Small intestine (tissue), 7 donors: Measurements from ENCODE around the gene KRT83. TPM values are rescaled to one million over a fixed set of nuclear protein-coding genes. Genes with fewer than 3 reads are reported as not detected.

Source experiments
- DNase-seq, 2 donors: peaks; one replicate each; pipeline versions ENCODE4 v3.0.0 to v3.0.0-alpha.2; 2013
- FAIRE-seq: peaks from 2 replicates; lab custom pipeline; 2012; peaks lifted over from hg19 to GRCh38; lab: Jason Lieb, UNC
- H3K27ac ChIP-seq, 3 donors: one replicate each; pipeline ENCODE4 v1.5.1; 2013; ENCODE audit warnings: low read length in 2 of 3, mild to moderate bottlenecking in 2 of 3, control low read depth in 1 of 3, inconsistent platforms in 1 of 3, low read depth in 1 of 3, moderate library complexity in 1 of 3
- H3K27me3 ChIP-seq, 3 donors: one replicate each; pipeline ENCODE4 v1.6.1; 2013; ENCODE audit warnings: low read length in 3 of 3, inconsistent platforms in 1 of 3; ENCODE audit not compliant: control insufficient read depth in 3 of 3, insufficient read depth in 3 of 3
- H3K36me3 ChIP-seq, 3 donors: one replicate each; pipeline ENCODE4 v1.6.1; 2013; ENCODE audit warnings: low read length in 3 of 3, inconsistent platforms in 1 of 3, low read depth in 1 of 3, mild to moderate bottlenecking in 1 of 3, moderate library complexity in 1 of 3; ENCODE audit not compliant: control insufficient read depth in 3 of 3, insufficient read depth in 2 of 3
- H3K4me1 ChIP-seq, 3 donors: one replicate each; pipeline ENCODE4 v1.6.1; 2013; ENCODE audit warnings: low read length in 2 of 3, inconsistent platforms in 1 of 3, low read depth in 1 of 3, mild to moderate bottlenecking in 1 of 3, moderate library complexity in 1 of 3; ENCODE audit not compliant: control insufficient read depth in 3 of 3, insufficient read depth in 2 of 3
- H3K4me3 ChIP-seq, 3 donors: one replicate each; pipeline ENCODE4 v1.5.1; 2013; ENCODE audit warnings: low read length in 3 of 3, control low read depth in 1 of 3, inconsistent platforms in 1 of 3, low read depth in 1 of 3, mild to moderate bottlenecking in 1 of 3, moderate library complexity in 1 of 3
- H3K9me3 ChIP-seq, 2 donors: one replicate each; pipeline ENCODE4 v1.6.1; 2013; ENCODE audit warnings: low read depth in 1 of 2, low read length in 1 of 2; ENCODE audit not compliant: control insufficient read depth in 2 of 2, insufficient read depth in 1 of 2
- whole genome bisulfite sequencing, 3 donors: extraction: QIAGEN DNeasy Blood & Tissue Kit; methylation state at CpG; one replicate each; pipeline ENCODE4 v1.1.7; 2013; 5-methylcytosine and 5-hydroxymethylcytosine counted together
- polyA plus RNA-seq, 4 donors: library from polyadenylated mRNA; stranded (reverse) in 3 of 4; unstranded in 1 of 4; fragments of 200-250 nt in 3 of 4; fragments of 120-200 nt in 1 of 4; gene quantifications; one replicate each; pipeline versions ENCODE4 v1.2.1 to v1.2.3, GENCODE V29; 2013
- donor health status: healthy with polysubstance abuse.
- donor health status: control.
- donor health status: control.
- donor health status: Bipolar disorder and iron deficiency.
- donor health status: healthy.

Gene KRT83
- polyA plus RNA-seq, 4 donors: 0.03 TPM; not detected in 3

DNA sequence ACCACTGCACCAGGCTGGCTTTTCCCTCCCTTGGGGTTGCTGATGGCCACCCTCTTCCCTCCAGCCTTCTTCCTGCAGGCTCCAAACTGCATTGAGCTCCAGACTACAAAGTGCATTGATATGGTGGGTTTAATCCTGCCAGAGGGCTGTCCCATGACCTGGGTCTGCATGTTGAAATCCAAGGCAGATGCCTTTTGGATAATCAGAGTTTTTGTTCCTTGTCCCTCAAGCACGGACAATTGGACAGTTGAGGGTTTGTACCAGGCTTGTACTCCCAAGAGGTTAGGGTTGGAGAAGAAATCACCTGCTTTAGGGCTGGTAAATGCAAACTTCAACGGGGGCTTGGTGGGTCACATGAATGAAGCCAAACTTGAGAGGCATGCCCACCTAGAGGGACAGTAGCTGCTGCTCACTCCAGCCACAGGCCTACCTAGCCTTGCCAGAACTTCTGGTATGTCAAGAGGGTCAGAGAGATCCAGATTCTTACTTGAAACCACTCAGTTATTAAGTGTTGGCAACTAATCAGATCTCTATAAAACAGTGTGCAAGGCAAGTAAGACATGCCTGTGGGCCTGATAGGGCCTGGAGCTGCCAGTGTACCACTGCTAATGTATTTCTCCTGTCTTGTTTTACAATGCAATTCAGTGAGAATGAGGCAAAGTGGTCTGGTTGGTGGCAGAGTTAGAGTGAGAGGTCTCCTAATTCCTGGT is 21.7 kb upstream of the KRT83 start:
- 77 to 88% (median 87%) methylated on average over 2 of the region's 2 CpGs for WGBS, 3 donors

DNA sequence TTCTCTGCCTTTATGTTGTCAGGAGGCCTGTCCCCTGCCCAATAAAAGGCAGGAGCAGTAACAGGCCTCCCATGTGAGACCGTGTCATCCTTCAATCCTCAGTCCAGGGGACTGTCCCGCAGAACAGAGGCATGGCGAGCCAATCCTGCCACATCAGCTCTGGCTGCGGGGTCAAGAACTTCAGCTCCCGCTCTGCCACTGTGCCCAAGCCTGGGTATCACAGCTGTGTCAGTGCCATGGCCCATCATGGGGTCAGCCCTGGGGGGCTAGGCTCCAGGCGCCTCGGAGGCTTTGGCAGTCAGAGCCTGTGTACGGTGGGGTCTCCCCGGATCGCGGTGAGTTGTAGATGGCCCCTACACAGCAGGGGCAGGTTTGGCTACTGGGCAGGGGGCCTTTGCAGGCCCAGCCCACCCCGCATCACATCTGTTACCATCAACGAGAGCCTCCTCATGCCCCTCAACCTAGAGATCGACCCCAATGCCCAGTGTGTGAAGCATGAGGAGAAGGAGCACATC is 19.9 kb upstream of the KRT83 start:
- Histone ChIP-seq H3K4me3 (no peak overlapping the region), H3K27ac (no peak overlapping the region), H3K4me1 (no peaks in the 10 kb centered on the region), H3K36me3 (no peaks in the 10 kb centered on the region), H3K27me3 (peaks cover 0 to 10% (median 5%) of the 10 kb centered on the region in 3 donors), H3K9me3 (peaks cover 0 to 12% of the 10 kb centered on the region in 2 donors)
- no peak for DNase-seq
- WGBS, 3 donors: 90 to 95% (median 95%) methylated on average over 14 of the region's 14 CpGs
- no peak for FAIRE-seq

More for the DNA sequence above, 21.7 kb upstream of the KRT83 start:
- no peak overlapping the region for H3K4me3 ChIP-seq
- FAIRE-seq: no peak
- peaks cover 0 to 4% (median 0%) of the 10 kb centered on the region in 3 donors for H3K4me1 ChIP-seq
- no peaks in the 10 kb centered on the region for H3K36me3 ChIP-seq
- H3K27me3 ChIP-seq: peaks cover 0 to 10% (median 5%) of the 10 kb centered on the region in 3 donors
- no peak overlapping the region for H3K27ac ChIP-seq
- peaks cover 0 to 10% of the 10 kb centered on the region in 2 donors for H3K9me3 ChIP-seq
- no peak for DNase-seq

DNA sequence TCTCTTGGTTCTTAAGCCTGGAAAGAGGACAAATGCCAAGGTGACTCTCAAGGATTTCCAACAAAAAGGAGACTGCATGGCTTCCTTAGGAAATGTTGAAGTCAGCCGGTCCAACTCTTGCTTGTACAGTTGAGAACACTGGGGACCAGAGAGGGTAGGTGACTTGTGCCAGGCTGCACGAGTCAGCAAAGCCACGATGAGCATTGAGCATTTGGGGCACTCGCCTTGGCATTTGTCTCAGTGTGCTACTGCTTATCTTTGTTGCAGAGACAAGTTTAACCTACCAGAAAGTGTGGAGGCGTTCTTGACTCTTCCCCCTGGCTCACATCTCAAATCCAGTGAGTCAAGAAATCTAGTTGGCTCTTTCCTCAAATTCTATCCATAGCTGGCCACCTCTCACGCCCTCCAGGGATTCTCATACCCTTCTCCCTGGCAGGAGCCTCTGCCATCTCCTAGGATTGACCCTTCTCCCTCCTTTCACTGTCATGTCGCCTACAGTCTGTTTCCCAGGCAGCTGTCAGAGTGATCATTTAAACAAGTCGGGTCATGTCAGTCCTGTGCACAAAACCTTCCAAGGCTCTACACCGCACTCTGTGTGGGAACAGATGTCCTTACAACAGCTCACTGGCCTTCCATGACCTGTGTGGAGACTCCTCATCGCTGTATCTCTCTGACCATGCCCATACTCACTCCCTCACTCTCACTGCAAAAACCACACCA is 17.2 kb upstream of the KRT83 start:
- H3K36me3 ChIP-seq: no peaks in the 10 kb centered on the region
- WGBS, 3 donors: 79 to 80% (median 79%) methylated on average over 10 of the region's 10 CpGs
- no peak overlapping the region for H3K4me3 ChIP-seq
- H3K4me1 ChIP-seq: peaks cover 0 to 5% (median 0%) of the 10 kb centered on the region in 3 donors
- DNase-seq (no peak), FAIRE-seq (no peak)
- H3K27me3 ChIP-seq: peaks cover 0 to 7% (median 5%) of the 10 kb centered on the region in 3 donors
- peaks cover 0 to 16% of the 10 kb centered on the region in 2 donors for H3K9me3 ChIP-seq
- no peak overlapping the region for H3K27ac ChIP-seq

DNA sequence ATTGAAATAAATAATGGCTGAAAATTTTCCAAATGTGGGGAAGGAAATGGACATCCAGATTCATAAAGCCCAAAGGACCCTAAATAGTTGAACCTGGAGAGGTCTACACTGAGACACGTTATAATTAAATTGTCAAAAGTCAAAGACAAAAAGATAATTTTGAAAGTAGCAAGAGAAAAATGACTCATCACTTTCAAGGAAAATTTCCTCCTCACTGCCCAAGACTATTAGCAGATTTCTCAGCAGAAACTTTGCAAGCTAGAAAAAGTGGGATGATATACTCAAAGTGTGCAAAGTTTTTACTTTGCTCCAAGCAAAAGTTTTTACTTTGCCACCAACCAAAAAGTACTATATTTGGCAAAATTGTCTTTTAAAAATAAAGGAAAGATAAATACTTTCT is 15.9 kb upstream of the KRT83 start:
- Histone ChIP-seq H3K4me1 (peaks cover 0 to 5% (median 0%) of the 10 kb centered on the region in 3 donors), H3K36me3 (no peaks in the 10 kb centered on the region), H3K4me3 (no peak overlapping the region), H3K27ac (no peak overlapping the region), H3K9me3 (peaks cover 0 to 14% of the 10 kb centered on the region in 2 donors), H3K27me3 (peaks cover 0 to 7% (median 2%) of the 10 kb centered on the region in 3 donors)
- no peak for DNase-seq
- WGBS, 3 donors: 13 to 65% (median 26%) methylated on average over 1 of the region's 1 CpG
- FAIRE-seq: no peak

- 64 to 74% (median 69%) methylated on average over 2 of the region's 2 CpGs for WGBS, 3 donors
- no peak for FAIRE-seq
- H3K4me3 ChIP-seq: no peak overlapping the region
- H3K9me3 ChIP-seq: peaks cover 0 to 14% of the 10 kb centered on the region in 2 donors
- H3K4me1 ChIP-seq: peaks cover 0 to 5% (median 0%) of the 10 kb centered on the region in 3 donors
- H3K36me3 ChIP-seq: no peaks in the 10 kb centered on the region
- no peak overlapping the region for H3K27ac ChIP-seq
- H3K27me3 ChIP-seq: peaks cover 0 to 6% (median 2%) of the 10 kb centered on the region in 3 donors
- no peak for DNase-seq
Measured at GRCh38 chr12:52336641-52337040, 15.4 kb upstream of the KRT83 start.

GRCh38 chr12:52335598-52336262 is 14.5 kb upstream of the KRT83 start:
- FAIRE-seq (no peak), DNase-seq (peak in 1 of 2 donors; percentile 94)
- H3K9me3 ChIP-seq: peaks cover 0 to 14% of the 10 kb centered on the region in 2 donors
- H3K36me3 ChIP-seq: no peaks in the 10 kb centered on the region
- H3K27me3 ChIP-seq: peaks cover 0 to 2% (median 2%) of the 10 kb centered on the region in 3 donors
- WGBS, 3 donors: 16 to 62% (median 41%) methylated on average over 4 of the region's 4 CpGs
- no peak overlapping the region for H3K4me3 ChIP-seq
- H3K4me1 ChIP-seq: peaks cover 0 to 5% (median 0%) of the 10 kb centered on the region in 3 donors
- peak overlapping the region in 1 of 3 donors; percentile 57 for H3K27ac ChIP-seq

DNA sequence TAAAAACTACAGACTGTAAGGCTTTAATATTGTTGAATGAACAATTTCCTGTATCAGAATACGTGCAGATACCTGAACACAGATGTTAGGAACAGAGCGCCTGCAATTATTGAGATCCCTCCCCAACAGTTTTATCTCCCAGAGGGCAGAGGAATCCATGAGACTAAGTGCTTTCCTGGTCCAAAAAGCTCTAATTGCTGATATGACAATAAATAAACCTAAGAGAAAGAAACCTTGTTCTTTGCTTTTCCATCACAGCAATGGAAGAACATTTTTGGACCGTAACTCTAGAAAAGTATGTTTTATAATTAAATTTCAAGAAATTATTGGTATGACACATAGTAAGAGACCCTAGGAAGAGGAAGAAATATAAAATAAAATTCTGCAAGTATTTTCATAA is 13.0 kb upstream of the KRT83 start:
- FAIRE-seq (no peak), DNase-seq (no peak)
- peaks cover 0 to 5% (median 0%) of the 10 kb centered on the region in 3 donors for H3K4me1 ChIP-seq
- peaks cover 0 to 14% of the 10 kb centered on the region in 2 donors for H3K9me3 ChIP-seq
- H3K27me3 ChIP-seq: peaks cover 0 to 2% (median 2%) of the 10 kb centered on the region in 3 donors
- WGBS, 3 donors: 69 to 76% (median 74%) methylated on average over 3 of the region's 3 CpGs
- H3K4me3 ChIP-seq: no peak overlapping the region
- no peak overlapping the region for H3K27ac ChIP-seq
- H3K36me3 ChIP-seq: no peaks in the 10 kb centered on the region

GRCh38 chr12:52333321-52333720 is 12.1 kb upstream of the KRT83 start:
- WGBS, 3 donors: 21 to 34% (median 27%) methylated on average over 3 of the region's 3 CpGs
- peaks cover 0 to 4% (median 0%) of the 10 kb centered on the region in 3 donors for H3K27me3 ChIP-seq
- FAIRE-seq: no peak
- peaks cover 0 to 14% of the 10 kb centered on the region in 2 donors for H3K9me3 ChIP-seq
- H3K27ac ChIP-seq: no peak overlapping the region
- peaks cover 0 to 5% (median 0%) of the 10 kb centered on the region in 3 donors for H3K4me1 ChIP-seq
- no peaks in the 10 kb centered on the region for H3K36me3 ChIP-seq
- H3K4me3 ChIP-seq: no peak overlapping the region
- DNase-seq: no peak
